ENCODE data around the gene COL9A3. TPM values are rescaled to one million over a fixed set of nuclear protein-coding genes. Genes with fewer than 3 reads are reported as not detected.

The COL9A3 gene
- total RNA-seq, 1 donor from 2014 or later, result 576 TPM

DNA sequence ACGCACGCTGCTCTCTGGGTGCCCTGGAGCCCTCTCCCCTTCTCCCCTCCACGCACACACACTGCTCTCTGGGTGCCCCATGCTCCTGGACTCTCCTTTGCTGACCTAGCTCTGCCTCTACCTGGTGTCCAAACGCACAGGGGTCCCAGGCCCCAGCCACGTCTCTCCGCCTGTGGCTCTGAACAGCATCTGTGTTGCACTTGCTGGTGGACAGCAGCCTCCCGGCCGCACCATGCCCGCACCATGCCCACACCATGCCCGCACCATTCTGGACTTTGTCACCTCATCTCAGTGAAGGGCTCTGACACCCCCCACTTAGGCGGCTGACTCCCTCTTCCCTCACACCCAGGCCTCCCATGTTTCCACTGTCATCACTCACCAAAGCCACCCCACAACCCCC is 23.0 kb downstream of the COL9A3 start:
- no peak for DNase-seq (ENCODE audit: low spot score in 2 of 2, unreplicated experiment in 2 of 2)
- Mint-ChIP-seq H3K36me3 (peaks cover 34% of the 10 kb centered on the region), H3K27me3 (ENCODE audit: low read depth) (no peaks in the 10 kb centered on the region), H3K4me3 (no peak overlapping the region), H3K4me1 (peaks cover 6% of the 10 kb centered on the region), H3K27ac (peak overlapping the region; percentile 71), H3K9me3 (no peaks in the 10 kb centered on the region)
- TF ChIP-seq, protein P1, sequence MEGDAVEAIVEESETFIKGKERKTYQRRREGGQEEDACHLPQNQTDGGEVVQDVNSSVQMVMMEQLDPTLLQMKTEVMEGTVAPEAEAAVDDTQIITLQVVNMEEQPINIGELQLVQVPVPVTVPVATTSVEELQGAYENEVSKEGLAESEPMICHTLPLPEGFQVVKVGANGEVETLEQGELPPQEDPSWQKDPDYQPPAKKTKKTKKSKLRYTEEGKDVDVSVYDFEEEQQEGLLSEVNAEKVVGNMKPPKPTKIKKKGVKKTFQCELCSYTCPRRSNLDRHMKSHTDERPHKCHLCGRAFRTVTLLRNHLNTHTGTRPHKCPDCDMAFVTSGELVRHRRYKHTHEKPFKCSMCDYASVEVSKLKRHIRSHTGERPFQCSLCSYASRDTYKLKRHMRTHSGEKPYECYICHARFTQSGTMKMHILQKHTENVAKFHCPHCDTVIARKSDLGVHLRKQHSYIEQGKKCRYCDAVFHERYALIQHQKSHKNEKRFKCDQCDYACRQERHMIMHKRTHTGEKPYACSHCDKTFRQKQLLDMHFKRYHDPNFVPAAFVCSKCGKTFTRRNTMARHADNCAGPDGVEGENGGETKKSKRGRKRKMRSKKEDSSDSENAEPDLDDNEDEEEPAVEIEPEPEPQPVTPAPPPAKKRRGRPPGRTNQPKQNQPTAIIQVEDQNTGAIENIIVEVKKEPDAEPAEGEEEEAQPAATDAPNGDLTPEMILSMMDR (IDR thresholded peaks at IDR 0.05; ENCODE audit: unreplicated experiment), result no peak

DNA sequence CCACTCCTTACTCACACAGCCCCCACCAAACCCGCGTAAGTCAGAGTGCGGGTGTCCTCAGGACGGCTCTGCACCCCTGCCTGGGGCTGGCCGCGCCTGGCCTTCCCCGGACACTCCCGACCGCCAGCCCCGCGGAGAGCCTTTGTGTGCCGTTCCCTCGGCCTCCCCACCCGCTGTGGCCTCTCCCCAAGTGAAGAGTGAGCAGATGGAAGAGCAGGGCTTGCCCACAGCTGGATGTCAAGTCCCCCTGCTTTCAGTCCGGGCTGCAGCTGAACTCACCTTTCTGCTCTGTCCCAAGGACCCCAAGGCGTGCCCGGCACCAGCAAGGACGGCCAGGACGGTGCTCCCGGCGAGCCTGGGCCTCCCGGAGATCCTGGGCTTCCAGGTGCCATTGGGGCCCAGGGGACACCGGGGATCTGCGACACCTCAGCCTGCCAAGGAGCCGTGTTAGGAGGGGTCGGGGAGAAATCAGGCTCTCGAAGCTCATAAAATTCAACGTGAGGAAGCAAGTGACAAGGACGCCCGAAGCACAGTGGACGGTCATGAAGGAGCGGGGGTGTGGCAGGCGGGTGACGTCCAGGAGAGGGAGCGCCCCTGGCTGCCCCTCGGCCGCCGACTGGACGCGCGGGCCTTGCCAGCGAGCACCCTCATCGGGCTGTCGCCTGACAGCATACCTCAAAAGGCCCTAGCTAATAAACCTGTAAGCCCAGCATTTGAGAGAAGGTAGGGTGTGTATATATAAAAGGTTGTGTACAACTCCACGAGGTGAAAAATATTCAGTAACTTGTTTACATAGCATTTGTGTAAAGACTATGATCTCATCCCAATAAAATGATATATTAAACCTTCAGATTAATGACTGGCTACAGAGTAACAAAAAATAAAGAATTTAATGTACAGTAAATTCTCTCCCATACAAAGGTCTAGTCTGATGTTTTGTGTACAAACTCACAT is 23.7 kb downstream of the COL9A3 start:
- H3K27ac Mint-ChIP-seq, result peak overlapping the region; percentile 61
- H3K36me3 Mint-ChIP-seq, result peaks cover 31% of the 10 kb centered on the region
- no peaks in the 10 kb centered on the region for H3K27me3 Mint-ChIP-seq (ENCODE audit: low read depth)
- TF ChIP-seq, protein P1 (IDR thresholded peaks at IDR 0.05; ENCODE audit: unreplicated experiment), result no peak
- H3K4me1 Mint-ChIP-seq, result peaks cover 4% of the 10 kb centered on the region
- H3K4me3 Mint-ChIP-seq, result no peak overlapping the region
- DNase-seq (ENCODE audit: low spot score in 2 of 2, unreplicated experiment in 2 of 2), result no peak
- no peaks in the 10 kb centered on the region for H3K9me3 Mint-ChIP-seq

DNA sequence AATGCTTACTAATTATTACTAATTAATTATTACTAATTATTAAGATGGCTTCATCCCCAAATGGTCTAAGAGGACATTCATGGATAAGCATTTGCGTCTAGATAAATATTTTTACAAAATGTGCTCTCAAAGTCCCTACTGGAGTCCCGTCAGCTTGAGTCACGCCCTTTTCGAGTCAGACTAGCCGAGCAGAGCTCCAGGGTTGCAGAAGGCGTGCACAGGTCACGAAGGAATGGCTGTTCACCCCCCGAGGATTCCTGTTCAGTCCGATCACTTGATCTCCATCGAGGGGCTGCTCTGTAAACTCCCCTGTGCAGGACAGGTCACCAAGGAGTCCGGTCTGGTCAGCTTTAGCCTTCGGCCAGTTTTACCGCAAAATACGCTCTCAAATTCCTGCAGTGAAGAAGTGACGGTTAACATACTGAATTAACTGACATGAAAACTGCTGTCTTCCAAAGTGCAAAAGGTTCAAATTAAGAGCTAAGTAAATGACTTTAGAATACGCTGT is 24.9 kb downstream of the COL9A3 start:
- no peak overlapping the region for H3K4me3 Mint-ChIP-seq
- H3K27ac Mint-ChIP-seq, result no peak overlapping the region
- no peak for DNase-seq (ENCODE audit: low spot score in 2 of 2, unreplicated experiment in 2 of 2)
- H3K9me3 Mint-ChIP-seq, result no peaks in the 10 kb centered on the region
- H3K4me1 Mint-ChIP-seq, result peaks cover 11% of the 10 kb centered on the region
- no peaks in the 10 kb centered on the region for H3K27me3 Mint-ChIP-seq (ENCODE audit: low read depth)
- peaks cover 30% of the 10 kb centered on the region for H3K36me3 Mint-ChIP-seq
- TF ChIP-seq, protein P1 (IDR thresholded peaks at IDR 0.05; ENCODE audit: unreplicated experiment), result no peak

DNA sequence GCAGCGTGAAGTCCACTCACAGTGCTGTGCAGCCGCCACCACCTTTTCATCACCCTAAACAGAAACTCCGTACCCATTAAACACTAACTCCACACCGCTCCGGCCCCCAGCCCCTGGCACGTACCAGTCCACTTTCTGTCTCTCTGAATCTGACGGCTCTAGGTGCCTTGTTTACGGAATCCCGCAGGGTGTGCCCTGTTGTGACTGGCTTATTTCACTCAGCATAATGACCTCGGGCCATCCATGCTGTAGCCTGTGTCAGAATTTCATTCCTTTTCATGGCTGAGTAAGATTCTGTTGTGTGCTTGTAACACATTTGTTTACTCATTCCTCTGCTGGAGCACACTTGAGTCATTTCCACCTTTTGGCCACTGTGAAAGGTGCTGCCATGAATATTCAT is 26.8 kb downstream of the COL9A3 start:
- H3K27ac Mint-ChIP-seq, result no peak overlapping the region
- DNase-seq (ENCODE audit: low spot score in 2 of 2, unreplicated experiment in 2 of 2), result no peak
- H3K36me3 Mint-ChIP-seq, result peaks cover 23% of the 10 kb centered on the region
- peaks cover 14% of the 10 kb centered on the region for H3K4me1 Mint-ChIP-seq
- H3K4me3 Mint-ChIP-seq, result no peak overlapping the region
- no peaks in the 10 kb centered on the region for H3K27me3 Mint-ChIP-seq (ENCODE audit: low read depth)
- TF ChIP-seq, protein P1 (IDR thresholded peaks at IDR 0.05; ENCODE audit: unreplicated experiment), result no peak
- no peaks in the 10 kb centered on the region for H3K9me3 Mint-ChIP-seq

DNA sequence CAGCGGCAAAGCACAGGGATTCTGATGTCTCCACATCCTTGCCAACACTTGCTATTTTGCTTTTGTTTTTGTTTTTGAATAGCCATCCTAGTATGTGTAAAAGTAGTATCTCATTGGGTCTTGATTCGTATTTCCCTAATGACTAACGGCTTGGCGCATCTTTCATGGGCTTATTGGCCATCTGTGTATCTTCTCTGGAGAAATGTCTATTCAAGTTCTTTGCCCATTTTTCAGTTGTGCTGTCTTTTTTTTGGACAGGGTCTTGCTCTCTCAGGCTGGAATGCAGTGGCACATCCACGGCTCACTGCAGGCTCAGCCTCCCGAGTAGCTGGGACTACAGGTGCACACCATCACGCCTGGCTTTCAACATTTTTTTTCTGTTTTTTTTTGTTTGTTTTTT is 27.3 kb downstream of the COL9A3 start:
- Mint-ChIP-seq H3K4me1 (peaks cover 14% of the 10 kb centered on the region), H3K9me3 (no peaks in the 10 kb centered on the region), H3K27me3 (ENCODE audit: low read depth) (no peaks in the 10 kb centered on the region), H3K36me3 (peaks cover 21% of the 10 kb centered on the region), H3K4me3 (no peak overlapping the region), H3K27ac (no peak overlapping the region)
- TF ChIP-seq, protein P1 (IDR thresholded peaks at IDR 0.05; ENCODE audit: unreplicated experiment), result no peak
- DNase-seq (ENCODE audit: low spot score in 2 of 2, unreplicated experiment in 2 of 2), result no peak

Data from mesothelial cell of epicardium (in vitro differentiated cells).